Suprapubic skin (tissue), 4 donors: Measurements from ENCODE around the gene SLC25A47. TPM values are rescaled to one million over a fixed set of nuclear protein-coding genes. Genes with fewer than 3 reads are reported as not detected.

Experiments used
- DNase-seq, 2 donors: peaks; one replicate each; pipeline ENCODE4 v3.0.0-alpha.2; 2019; ENCODE audit warnings: low spot score in 2 of 2
- H3K27ac ChIP-seq: fragments of 200-600 bp; sonication (generic); one replicate; pipeline ENCODE4 v1.5.1; 2019
- H3K27me3 ChIP-seq: fragments of 200-600 bp; sonication (generic); one replicate; pipeline ENCODE4 v1.5.1; 2019
- H3K36me3 ChIP-seq: fragments of 200-600 bp; sonication (generic); one replicate; pipeline ENCODE4 v1.5.1; 2019
- H3K4me1 ChIP-seq: fragments of 200-600 bp; sonication (generic); one replicate; pipeline ENCODE4 v1.5.1; 2019
- H3K4me3 ChIP-seq: fragments of 200-600 bp; sonication (generic); one replicate; pipeline ENCODE4 v1.5.1; 2019; ENCODE audit warnings: mild to moderate bottlenecking
- H3K9me3 ChIP-seq: fragments of 200-600 bp; sonication (generic); one replicate; pipeline ENCODE4 v1.5.1; 2019
- EP300 ChIP-seq: sonication (generic); formaldehyde crosslinking; IDR thresholded peaks from one replicate; pipeline ENCODE4 v1.6.1; 2017; ENCODE audit warnings: antibody characterized with exemption
- POLR2A ChIP-seq, 2 donors: fragments of 450-650 bp; IDR thresholded peaks; one replicate each; pipeline ENCODE4 v1.6.1; 2017; ENCODE audit warnings: antibody characterized with exemption in 2 of 2, mild to moderate bottlenecking in 2 of 2, moderate library complexity in 2 of 2
- POLR2AphosphoS5 ChIP-seq, 3 donors: sonication (generic); formaldehyde crosslinking; IDR thresholded peaks; one replicate each; pipeline ENCODE4 v1.6.1; 2017; ENCODE audit warnings: antibody characterized with exemption in 3 of 3
- WGBS: methylation state at CpG from one replicate; pipeline ENCODE4 v1.1.5; 2018; 5-methylcytosine and 5-hydroxymethylcytosine counted together
- total RNA-seq, 4 donors: library from RNA; depleted of rRNA; stranded (reverse); fragments of >200 nt; gene quantifications; one replicate each; pipeline ENCODE4 v1.1.0, GENCODE V29; 2016
- TF ChIP-seq, protein P1 (sequence below), 2 donors: fragments of 200-600 bp in 1 of 2; fragments of 450-650 bp in 1 of 2; sonication (generic) in 1 of 2; IDR thresholded peaks; one replicate each; pipeline ENCODE4 v1.5.1; 2016 to 2019; ENCODE audit warnings: antibody characterized with exemption in 2 of 2, mild to moderate bottlenecking in 1 of 2, moderate library complexity in 1 of 2

SLC25A47 gene
- total RNA-seq, 4 donors from 2014 or later: 0.30 to 1.4 TPM; not detected in 2

DNA sequence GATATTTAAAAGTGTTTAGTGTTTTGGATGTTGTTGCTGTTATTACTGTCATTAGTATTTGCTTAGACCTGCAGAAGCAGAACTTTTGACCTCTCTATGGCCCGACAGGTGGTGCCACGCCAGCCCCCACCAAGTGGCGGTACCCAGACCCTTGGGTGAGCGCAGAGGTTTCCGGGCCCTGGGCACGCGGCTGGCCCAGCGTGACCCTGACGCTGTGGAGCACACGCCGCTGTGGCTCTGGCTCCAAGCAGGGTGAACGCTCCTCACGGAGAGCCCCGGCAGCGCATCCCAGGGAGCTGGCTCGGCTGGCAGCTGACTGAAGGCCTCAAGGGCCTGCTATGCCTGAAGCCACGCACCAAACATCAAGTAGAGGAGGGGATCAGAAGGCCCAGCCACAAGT is 22.6 kb downstream of the SLC25A47 start:
- Histone ChIP-seq H3K27ac (no peak overlapping the region), H3K9me3 (no peaks in the 10 kb centered on the region), H3K27me3 (no peaks in the 10 kb centered on the region), H3K4me1 (peaks cover 13% of the 10 kb centered on the region), H3K36me3 (peaks cover 53% of the 10 kb centered on the region), H3K4me3 (no peak overlapping the region)
- WGBS: 92% methylated on average over 14 of the region's 17 CpGs
- no peak for DNase-seq
- TF ChIP-seq EP300 (no peak), POLR2AphosphoS5 (IDR thresholded peaks at IDR 0.05) (no peak), POLR2A (IDR thresholded peaks at IDR 0.05) (no peak)
- TF ChIP-seq, protein P1, sequence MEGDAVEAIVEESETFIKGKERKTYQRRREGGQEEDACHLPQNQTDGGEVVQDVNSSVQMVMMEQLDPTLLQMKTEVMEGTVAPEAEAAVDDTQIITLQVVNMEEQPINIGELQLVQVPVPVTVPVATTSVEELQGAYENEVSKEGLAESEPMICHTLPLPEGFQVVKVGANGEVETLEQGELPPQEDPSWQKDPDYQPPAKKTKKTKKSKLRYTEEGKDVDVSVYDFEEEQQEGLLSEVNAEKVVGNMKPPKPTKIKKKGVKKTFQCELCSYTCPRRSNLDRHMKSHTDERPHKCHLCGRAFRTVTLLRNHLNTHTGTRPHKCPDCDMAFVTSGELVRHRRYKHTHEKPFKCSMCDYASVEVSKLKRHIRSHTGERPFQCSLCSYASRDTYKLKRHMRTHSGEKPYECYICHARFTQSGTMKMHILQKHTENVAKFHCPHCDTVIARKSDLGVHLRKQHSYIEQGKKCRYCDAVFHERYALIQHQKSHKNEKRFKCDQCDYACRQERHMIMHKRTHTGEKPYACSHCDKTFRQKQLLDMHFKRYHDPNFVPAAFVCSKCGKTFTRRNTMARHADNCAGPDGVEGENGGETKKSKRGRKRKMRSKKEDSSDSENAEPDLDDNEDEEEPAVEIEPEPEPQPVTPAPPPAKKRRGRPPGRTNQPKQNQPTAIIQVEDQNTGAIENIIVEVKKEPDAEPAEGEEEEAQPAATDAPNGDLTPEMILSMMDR (IDR thresholded peaks at IDR 0.05): no peak

DNA sequence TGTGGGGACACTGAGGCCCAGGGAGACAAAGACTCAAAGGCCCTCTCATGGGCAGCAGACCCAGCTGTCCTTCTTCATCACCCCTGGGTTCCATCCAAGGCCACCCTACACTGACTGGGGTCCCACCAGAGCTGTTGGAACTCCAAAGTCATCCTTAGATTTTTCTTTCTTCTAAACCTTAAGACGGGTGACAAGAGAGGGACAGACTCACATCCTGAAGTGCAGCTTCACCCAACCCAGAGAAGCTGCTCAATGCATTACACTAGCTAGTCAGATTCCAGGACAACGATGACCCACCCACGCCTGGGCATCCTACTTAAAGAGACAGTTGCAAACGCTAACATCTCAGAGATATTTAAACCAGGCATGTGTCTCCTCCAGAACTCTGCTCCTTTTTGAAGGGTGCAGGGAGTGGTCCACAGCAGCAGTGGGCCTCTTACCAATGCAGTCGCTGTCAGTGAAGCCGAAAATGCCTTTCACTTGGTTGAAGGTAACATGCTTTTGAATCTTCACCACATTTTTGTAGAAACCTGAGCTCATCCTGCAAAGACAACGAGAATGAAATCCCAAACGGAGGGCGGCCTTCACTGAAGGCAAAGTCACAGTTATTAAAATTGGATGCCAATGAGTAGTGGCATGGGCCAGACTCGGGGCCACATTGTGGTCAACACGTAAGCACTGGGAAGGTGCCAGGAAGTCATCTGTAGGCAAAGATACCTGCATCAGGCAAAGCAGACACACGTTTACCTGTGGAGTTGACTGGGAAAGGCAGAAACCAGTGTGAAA is 23.4 kb downstream of the SLC25A47 start:
- DNase-seq: no peak
- Histone ChIP-seq H3K27me3 (no peaks in the 10 kb centered on the region), H3K4me1 (peaks cover 10% of the 10 kb centered on the region), H3K9me3 (no peaks in the 10 kb centered on the region), H3K4me3 (no peak overlapping the region), H3K27ac (no peak overlapping the region), H3K36me3 (peaks cover 60% of the 10 kb centered on the region)
- TF ChIP-seq POLR2A (IDR thresholded peaks at IDR 0.05): no peak
- WGBS: 89% methylated on average over 12 of the region's 12 CpGs

DNA sequence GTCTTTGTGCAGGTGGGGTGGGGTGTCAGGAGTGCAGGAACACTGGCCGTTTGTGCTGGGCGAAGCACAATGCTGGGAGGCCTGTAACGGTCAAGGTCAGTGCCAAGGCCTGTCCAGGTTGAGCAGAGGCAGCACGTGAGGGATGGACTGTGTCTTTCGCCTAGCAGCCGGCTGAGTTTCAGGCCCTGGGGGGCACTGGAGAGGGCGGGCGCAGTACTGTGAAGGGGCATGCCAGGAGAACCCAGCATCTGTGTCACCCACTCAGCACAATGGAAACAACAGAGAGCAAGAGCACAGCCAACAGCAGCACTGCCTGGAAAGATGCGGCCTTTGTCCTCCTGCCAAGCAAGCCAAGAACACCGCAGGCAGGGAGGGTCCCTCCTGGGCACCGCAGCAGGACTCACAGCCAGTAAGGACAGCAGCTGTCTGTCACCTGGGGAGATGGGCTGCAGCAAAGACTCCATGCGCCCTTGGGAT is 25.2 kb downstream of the SLC25A47 start:
- H3K36me3 ChIP-seq: peaks cover 57% of the 10 kb centered on the region
- H3K4me1 ChIP-seq: no peaks in the 10 kb centered on the region
- 95% methylated on average over 8 of the region's 12 CpGs for WGBS
- H3K9me3 ChIP-seq: no peaks in the 10 kb centered on the region
- TF ChIP-seq, protein P1 (IDR thresholded peaks at IDR 0.05): no peak
- TF ChIP-seq EP300 (no peak), POLR2AphosphoS5 (IDR thresholded peaks at IDR 0.05) (no peak), POLR2A (IDR thresholded peaks at IDR 0.05) (no peak)
- H3K27me3 ChIP-seq: no peaks in the 10 kb centered on the region
- peak in 1 of 2 donors; percentile 21 for DNase-seq
- no peak overlapping the region for H3K4me3 ChIP-seq
- no peak overlapping the region for H3K27ac ChIP-seq

DNA sequence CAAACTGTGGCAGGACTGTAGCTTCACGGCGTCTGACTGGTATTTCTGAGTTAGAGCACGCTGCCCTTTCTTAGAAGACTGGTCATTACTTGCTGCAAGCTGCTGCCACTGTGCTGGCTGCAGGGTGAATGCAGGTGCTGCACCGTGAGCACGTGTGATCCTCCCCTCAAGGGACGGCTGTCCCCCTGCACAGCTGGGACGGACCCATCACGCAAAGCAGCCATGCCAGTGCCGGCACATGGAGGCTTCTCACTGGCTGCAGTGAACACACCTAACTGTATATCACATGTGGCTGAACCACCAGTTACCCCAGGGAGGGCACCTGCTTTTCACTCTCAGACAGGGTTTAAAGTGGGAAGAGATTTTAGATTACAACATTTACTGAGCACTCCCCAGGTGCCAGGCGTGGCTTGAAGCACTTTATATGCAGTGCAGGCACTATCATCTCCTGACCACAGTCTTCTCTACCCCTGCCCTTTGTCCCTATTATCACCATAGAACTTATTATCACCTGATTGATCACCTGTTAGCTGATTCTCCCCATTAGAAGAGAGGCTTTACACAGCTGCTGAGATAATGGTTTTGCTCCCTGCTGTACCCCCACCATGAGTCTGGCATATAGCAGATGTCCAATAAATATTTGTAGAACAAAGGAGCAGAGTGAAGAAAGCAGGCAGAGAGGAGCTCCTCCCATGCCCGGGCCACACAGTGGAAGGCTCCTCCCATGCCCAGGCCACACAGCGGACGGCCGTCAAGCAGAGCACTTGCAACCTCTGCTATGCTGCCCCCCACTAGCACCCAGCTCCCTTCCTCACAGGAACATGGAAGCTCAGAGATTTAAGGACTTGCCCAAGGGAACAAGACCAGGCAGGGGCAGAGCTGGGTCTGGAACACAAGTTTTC is 25.9 kb downstream of the SLC25A47 start:
- 78% methylated on average over 5 of the region's 14 CpGs for WGBS
- peaks cover 64% of the 10 kb centered on the region for H3K36me3 ChIP-seq
- H3K4me3 ChIP-seq: no peak overlapping the region
- no peak overlapping the region for H3K27ac ChIP-seq
- H3K4me1 ChIP-seq: no peaks in the 10 kb centered on the region
- DNase-seq: peak in 1 of 2 donors; percentile 24
- H3K9me3 ChIP-seq: no peaks in the 10 kb centered on the region
- TF ChIP-seq POLR2AphosphoS5 (IDR thresholded peaks at IDR 0.05) (no peak), POLR2A (IDR thresholded peaks at IDR 0.05) (no peak), EP300 (no peak)
- TF ChIP-seq, protein P1 (IDR thresholded peaks at IDR 0.05): no peak
- no peaks in the 10 kb centered on the region for H3K27me3 ChIP-seq

DNA sequence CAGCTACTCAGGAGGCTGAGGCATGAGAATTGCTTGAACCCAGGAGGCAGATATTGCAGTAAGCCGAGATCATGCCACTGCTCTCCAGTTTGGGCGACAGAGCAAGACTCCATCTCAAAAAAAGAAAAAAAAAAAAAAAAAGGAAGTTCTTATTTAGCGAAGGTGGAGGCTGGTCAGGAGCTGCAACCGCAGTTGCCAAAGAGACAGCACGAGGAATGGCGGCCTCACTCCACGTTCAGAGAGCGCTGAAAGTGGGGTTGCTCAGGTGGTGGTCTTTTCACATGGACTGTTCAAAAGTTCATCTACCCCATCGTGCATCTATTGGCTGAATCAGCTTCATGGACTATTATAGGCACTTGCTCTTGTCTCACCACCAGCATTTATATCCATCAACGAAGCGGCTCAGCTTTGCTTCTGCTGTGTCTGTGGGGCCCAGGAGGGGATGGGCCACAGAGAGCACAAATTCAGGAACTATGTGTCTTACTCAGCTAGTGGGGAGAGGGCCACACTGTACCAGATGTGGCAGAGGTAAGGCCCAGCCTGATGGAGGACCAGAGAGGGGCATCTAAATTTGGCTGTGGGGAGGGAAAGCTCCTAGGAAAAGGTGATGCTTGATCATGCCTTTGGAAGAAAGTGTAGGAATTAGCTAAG is 27.3 kb downstream of the SLC25A47 start:
- H3K4me1 ChIP-seq: no peaks in the 10 kb centered on the region
- TF ChIP-seq, protein P1 (IDR thresholded peaks at IDR 0.05): no peak
- TF ChIP-seq EP300: no peak
- TF ChIP-seq POLR2A (IDR thresholded peaks at IDR 0.05): no peak
- TF ChIP-seq POLR2AphosphoS5 (IDR thresholded peaks at IDR 0.05): no peak
- H3K9me3 ChIP-seq: no peaks in the 10 kb centered on the region
- H3K4me3 ChIP-seq: no peak overlapping the region
- whole genome bisulfite sequencing: 94% methylated on average over 11 of the region's 11 CpGs
- H3K27me3 ChIP-seq: no peaks in the 10 kb centered on the region
- no peak overlapping the region for H3K27ac ChIP-seq
- peaks cover 77% of the 10 kb centered on the region for H3K36me3 ChIP-seq
- DNase-seq: no peak
